NCI-H226 (cell line): Measurements from ENCODE around the gene TRIM40.
A peak's percentile ranks its signal among the peaks of the same experiment; 100 is the strongest.
"Not testable (repeated sequence)": the region's sequence is repeated elsewhere in the genome, so short reads cannot be mapped to it uniquely, and the experiment has no call there.

Experiments used
- DNase-seq: peaks from one replicate; pipeline ENCODE4 v3.0.0-alpha.2; 2015

Gene TRIM40

DNA sequence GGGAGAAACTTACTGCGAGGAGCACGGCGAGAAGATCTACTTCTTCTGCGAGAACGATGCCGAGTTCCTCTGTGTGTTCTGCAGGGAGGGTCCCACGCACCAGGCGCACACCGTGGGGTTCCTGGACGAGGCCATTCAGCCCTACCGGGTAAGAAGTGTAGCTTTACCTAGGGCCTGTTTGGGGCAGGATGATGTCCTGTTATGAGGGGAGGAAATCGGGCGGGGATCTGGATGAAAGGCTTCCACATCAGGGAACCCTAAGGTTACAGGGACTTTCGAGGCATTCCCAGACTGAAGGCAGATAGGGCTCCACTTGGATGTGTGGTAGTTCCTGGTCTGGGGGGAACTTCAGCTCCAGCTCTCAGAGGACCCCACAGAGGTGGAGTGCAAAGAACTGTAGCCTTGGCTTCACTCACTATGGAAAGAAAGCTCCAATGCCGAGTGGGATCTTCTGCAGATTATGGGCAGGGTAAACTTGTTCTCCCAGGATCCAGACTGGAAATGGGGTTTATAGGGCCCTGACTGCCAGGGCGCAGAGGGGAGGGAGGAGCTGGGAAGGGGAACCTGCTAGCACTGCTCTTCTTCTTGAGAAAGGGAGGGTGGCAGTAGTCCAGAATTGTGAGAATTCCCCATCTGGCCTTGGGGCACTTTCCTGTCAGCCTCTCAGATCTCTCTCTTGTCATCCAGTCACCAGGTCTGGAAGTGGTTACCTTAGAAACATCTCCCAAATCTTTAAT lies 28.1 kb downstream of the TRIM40 start:
- DNase-seq: peak; percentile 48

GRCh38 chr6:30164714-30165113 lies 28.8 kb downstream of the TRIM40 start:
- DNase-seq: no peak

DNA sequence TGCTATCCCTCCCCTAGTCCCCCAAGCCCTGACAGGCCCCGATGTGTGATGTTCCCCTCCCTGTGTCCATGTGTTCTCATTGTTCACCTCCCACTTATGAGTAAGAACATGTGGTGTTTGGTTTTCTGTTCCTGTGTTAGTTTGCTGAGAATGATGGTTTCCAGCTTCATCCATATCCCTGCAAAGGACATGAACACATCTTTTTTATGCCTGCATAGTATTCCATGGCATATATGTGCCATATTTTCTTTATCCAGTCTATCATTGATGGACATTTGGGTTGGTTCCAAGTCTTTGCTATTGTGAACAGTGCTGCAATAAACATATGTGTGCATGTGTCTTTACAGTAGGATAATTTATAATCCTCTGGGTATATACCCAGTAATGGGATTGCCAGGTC lies 29.3 kb downstream of the TRIM40 start:
- DNase-seq: not testable (repeated sequence)

- no peak for DNase-seq
These were observed 31.2 kb downstream of the TRIM40 start for GRCh38 chr6:30167101-30167500.

GRCh38 chr6:30168741-30169140 lies 32.8 kb downstream of the TRIM40 start:
- DNase-seq: no peak

- DNase-seq: no peak
These were observed 34.0 kb downstream of the TRIM40 start for GRCh38 chr6:30169658-30170614.

DNA sequence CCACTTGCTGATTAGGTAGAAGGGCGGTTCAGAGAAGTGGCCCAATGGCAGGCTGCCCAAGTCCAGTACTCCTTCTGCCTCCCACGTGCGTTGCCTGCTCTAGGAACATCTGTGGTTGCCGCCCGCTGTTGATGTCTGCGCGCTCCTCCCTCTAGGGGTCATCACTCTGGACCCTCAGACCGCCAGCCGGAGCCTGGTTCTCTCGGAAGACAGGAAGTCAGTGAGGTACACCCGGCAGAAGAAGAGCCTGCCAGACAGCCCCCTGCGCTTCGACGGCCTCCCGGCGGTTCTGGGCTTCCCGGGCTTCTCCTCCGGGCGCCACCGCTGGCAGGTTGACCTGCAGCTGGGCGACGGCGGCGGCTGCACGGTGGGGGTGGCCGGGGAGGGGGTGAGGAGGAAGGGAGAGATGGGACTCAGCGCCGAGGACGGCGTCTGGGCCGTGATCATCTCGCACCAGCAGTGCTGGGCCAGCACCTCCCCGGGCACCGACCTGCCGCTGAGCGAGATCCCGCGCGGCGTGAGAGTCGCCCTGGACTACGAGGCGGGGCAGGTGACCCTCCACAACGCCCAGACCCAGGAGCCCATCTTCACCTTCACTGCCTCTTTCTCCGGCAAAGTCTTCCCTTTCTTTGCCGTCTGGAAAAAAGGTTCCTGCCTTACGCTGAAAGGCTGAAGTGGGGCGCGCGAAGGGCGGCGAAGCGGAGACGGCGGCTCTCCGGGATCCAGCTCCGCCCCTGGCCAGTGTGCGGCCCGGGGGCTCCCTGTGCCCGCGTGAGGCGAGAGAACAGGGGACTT lies 35.9 kb downstream of the TRIM40 start:
- DNase-seq: no peak

DNA sequence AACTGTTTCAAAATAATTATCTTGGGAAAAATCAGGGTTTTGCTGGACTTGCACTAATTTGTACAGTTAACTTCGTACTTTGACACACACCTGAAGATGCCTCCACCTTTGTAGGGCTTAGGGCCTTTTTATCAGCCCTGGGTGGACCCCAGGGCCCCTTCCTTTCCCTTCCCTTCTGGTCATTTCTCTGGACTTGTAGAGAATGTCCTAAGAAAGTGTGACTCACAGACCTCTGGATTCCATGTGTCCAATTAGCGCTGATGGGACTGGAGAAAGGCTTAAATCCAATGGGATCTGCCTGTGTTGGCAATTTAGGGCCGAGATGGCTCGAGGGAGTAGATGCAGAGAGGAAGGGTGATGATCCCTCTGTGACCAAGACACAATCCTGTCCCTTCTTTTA lies 36.7 kb downstream of the TRIM40 start:
- no peak for DNase-seq

DNA sequence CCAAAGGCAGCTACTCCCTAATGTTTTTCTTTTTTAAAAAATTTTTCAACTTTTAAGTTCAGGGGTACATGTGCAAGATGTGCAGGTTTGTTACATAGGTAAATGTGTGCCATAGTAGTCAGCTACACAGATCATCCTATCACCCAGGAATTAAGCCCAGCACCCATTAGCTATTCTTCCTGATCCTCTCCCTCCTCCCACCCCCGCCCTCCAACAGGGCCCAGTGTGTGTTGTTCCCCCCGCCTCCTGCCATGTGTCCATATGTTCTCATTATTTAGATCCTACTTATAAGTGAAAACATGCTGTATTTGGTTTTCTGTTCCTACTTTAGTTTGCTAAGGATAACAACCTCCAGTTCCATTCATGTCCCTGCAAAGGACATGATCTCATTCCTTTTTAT lies 39.8 kb downstream of the TRIM40 start:
- DNase-seq: no peak

DNA sequence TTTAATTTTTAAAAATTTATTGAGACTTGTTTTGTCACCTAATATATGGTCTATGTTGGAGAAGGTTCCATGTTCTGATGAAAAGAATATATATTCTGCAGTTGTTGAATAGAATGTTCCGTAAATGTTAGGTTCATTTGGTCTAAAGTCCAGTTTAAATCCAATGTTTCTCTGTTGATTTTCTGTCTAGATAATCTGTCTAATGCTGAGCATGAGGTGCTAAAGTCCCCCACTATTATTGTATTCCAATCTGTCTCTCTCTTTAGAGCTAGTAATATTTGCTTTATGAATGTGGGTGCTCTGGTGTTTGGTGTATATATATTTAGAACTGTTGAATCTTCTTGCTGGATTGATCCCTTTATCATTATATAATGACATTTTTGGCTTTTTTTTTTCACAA lies 42.9 kb downstream of the TRIM40 start:
- DNase-seq: no peak

DNA sequence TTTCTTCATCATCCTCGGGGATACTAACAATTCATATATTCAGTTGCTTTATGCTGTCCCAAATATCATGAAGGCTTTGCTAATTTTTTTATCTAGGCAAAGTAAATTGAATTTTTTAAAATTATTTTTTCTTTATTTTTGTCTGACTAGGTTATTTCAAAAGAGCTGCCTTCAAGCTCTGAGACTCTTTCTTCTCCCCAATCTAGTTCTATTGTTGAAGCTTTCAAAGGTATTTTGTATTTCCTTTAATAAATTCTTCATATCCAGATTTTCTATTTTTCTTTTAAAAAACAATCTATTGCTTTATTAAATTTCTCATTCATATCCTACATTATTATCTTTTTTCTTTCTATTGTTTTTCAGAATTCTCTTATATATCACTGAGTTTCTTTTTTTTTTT lies 44.2 kb downstream of the TRIM40 start:
- DNase-seq: no peak

DNA sequence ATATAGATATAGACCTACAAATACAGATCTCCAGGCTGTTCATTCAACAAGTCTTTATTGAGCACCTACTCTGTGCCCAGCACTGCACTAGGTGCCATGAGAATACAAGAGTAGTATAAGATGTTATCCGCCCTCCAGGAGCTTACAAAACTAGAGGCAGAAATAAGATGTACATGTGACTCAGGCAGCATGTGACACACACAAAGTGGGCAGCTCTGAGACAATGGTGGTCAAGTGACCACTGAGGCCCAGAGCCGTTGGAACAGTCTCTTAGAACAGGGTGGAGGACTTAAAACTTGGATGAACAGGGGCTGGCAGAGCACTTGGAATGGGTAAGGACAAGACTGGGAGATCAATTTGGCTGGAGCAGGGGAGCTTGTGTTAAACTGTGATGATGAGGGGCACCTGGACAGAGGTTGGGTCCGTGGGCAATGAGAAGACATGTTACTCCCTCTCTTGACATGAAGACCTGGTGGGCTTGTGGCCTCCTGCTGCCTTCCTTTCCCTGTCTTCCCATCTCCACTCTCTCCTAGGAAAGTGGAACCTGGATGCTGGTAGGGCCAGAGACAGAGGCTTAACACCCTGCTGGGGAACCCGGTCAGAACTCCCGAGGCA lies 48.6 kb downstream of the TRIM40 start:
- DNase-seq: no peak

DNA sequence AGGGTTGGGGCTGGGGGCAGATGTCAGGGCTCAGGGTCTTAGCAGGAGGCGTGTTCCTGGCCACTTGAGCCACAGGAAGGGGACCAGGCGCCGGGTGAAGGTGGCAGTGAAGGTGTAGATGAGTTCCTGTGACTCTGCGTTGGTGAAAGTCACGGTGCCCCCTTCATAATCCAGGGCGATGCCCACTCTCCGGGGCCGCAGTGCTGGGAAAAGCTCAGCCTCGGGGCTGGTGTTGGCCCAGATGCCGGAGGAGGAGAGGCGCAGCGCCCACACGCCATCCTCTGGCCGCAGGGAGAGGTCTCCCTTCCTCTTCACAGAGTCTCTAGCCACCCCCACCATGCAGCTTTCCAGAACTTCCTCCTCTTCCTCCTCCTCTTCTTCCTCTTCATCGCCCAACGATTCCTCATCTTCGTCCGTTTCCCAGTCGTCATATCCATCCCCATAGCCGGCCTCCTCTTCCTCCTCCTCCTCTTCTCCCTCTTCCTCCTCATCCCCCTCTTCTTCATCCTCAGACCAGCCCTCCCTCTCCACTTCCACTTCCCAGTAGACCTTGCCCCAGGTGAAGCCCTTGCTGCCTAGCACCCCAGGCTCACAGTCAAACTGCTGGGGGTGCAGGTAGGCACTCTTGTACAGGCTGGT lies 50.0 kb downstream of the TRIM40 start:
- DNase-seq: no peak

- DNase-seq: no peak
These were observed 52.6 kb downstream of the TRIM40 start for GRCh38 chr6:30188541-30188940.

GRCh38 chr6:30192076-30192475 lies 56.1 kb downstream of the TRIM40 start:
- DNase-seq: peak; percentile 16

DNA sequence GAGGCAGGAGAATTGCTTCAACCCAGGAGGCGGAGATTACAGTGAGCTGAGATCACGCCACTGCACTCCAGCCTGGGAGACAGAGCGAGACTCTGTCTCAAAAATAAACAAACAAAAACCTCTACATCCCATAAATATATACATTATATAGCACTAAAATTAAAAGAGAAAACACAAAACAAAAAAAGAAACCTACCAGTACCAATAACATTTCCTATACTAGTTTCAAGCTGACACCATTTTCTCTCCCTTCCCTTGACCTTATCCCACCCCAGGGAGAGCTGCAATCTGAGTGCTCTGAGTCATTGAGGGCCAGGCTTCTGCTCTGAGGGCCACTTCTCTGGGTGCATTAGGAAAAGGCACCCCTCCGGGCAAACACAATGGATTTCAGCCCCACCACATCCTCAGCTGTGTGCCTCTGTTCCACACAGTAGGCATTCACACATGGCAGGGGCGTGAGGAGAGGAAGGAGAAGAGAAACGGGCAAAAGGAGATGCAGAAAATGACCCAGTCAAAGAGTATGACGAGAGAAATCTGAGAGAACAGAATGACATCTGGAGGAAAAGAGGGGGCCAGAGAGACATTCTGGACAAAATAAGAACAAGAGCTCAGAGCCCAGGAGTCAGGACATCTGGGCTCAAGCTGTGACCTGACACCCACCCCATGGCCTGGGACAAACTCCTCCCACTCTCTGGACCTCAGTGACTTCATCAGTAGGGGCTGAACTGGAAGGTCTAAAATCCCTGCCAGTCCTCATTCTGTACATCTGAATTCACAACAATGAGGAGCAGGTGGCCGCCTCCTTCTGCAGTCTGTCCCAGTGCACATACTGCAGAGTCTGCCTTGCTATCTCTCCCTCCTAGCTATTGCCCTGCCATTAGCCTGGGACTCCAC lies 59.1 kb downstream of the TRIM40 start:
- DNase-seq: no peak

GRCh38 chr6:30195951-30196350 lies 60.0 kb downstream of the TRIM40 start:
- DNase-seq: no peak

DNA sequence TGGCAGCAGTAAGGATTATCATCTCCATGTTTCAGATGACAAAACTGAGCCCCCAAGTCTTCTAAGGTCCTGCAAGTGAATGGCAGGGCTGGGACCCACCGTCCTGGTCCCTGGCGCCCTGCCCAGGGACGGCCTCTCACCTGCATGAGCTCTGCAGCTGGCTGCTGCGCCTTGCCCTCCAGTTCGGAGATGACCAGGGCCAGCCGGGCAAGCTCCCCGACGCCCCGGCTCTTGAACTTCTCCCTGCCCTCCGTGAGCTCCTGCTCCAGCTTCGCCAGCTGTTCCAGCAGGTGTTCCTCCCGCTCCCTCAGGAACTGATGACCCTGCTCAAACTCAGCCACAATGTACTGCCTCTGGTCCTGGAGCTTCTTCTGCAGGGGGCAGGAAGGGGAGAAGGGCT lies 60.4 kb downstream of the TRIM40 start:
- no peak for DNase-seq
